ENCODE measurements around the gene ZNF30.
"Not testable (repeated sequence)": the region's sequence is repeated elsewhere in the genome, so short reads cannot be mapped to it uniquely, and the experiment has no call there.

The ZNF30 gene

GRCh38 chr19:34960940-34961679, 34.4 kb downstream of the ZNF30 start:
- no peak for FAIRE-seq

GRCh38 chr19:34961775-34962686, 35.3 kb downstream of the ZNF30 start:
- no peak for FAIRE-seq

- no peak for FAIRE-seq
These were observed 36.2 kb downstream of the ZNF30 start for GRCh38 chr19:34962687-34963572.

DNA sequence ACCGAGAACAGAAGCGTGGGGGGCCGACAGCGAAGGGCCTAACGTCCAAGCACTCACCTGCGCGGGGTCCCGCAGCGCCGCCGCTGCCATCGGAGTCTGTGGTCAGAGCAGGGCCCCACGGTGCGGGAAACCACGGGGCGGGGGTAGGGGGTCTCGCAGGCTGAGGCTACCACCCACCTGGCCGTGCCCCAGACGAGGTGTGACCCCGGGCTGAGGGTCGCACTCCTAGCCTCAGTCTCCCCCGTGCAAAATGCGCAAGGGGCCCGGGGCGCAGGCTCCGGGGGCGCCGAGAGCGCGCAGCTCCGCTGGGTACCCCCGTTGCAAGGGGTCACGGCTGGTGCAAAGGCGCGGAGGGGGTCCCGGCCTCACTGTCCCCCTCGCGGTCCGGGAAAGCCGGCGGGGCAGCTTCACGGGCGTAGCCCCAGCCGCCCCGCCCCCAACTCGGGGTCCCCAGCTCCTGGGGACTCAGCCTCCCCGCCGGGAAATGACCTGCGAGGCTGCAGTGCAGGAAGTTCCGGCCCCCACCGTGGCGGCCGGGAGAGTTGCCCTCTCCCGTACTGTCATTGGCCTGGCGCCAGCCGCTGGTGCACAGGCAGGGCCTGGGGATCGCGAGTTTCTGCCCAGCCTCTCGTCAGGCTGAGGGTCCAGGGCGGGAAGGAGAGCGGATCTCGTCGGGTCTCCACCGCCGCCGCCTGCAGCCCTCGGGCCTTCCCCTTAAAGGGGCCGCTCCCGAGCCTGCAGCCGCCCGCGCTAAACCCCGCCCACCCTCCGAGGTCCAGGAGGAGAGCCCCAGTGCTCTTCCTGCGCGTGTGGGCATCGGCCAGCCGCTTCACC, 37.1 kb downstream of the ZNF30 start, which contains the start of gene ZNF792:
TSS of gene ZNF792 (minus strand) at position 657 of the 834 bp plus-strand sequence. CDS start at position 90, 567 bp downstream.
- FAIRE-seq, result no peak

DNA sequence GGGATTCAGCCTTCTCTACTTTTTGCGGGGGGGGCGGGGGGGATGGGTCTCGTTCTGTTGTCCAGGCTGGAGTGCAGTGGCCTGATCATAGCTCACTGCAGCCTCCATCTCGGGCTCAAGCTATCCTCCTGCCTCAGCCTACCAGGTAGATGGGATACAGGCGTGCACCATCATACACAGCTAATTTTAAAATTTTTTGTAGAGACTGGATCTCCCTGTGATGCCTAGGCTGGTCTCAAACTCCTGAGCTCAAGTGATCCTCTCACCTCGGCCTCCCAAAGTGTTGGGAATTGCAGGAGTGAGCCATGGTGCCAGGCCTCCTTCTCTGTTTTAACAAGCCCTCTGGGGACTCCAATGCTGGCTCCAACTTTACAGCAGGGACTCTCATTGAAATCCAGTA, 37.9 kb downstream of the ZNF30 start:
- FAIRE-seq, result no peak

DNA sequence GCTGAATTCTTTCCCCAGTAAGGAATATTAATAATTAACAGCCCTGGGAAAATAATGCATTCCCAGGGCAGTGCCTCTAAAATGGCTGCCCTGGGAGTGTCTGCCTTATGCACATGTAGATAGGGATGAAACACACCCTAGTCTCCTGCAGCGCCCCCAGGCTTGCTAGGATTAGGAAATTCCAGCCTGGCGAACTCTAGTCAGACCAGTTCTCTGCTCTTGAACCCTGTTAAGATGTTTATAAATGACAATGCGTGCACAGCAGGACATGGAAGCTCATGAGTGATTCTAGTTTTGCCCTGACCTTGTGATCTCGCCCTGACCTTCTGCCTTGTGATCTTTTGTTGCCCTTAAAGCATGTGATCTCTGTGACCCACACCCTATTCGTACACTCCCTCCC, 38.8 kb downstream of the ZNF30 start:
- FAIRE-seq, result not testable (repeated sequence)

DNA sequence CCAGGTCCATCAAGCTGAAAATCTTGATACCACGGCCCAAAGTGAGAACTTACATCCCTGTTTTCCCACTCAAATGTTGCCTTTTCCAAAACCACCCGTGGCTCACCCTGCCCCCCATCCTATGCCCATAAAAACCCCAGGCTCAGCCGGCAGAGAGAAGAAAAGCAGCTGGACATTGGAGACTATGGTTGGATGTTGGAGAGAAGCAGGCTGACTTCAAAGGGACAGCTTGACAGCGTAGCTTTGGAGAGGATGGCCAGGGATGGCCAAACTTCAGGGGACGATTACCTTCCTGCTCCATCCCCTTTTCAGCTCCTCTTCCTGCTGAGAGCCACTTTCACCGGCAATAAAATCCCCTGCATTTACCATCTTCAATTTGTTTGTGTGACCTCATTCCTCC, 40.8 kb downstream of the ZNF30 start:
- FAIRE-seq, result no peak

GRCh38 chr19:34969721-34970120, 43.0 kb downstream of the ZNF30 start:
- no peak for FAIRE-seq

DNA sequence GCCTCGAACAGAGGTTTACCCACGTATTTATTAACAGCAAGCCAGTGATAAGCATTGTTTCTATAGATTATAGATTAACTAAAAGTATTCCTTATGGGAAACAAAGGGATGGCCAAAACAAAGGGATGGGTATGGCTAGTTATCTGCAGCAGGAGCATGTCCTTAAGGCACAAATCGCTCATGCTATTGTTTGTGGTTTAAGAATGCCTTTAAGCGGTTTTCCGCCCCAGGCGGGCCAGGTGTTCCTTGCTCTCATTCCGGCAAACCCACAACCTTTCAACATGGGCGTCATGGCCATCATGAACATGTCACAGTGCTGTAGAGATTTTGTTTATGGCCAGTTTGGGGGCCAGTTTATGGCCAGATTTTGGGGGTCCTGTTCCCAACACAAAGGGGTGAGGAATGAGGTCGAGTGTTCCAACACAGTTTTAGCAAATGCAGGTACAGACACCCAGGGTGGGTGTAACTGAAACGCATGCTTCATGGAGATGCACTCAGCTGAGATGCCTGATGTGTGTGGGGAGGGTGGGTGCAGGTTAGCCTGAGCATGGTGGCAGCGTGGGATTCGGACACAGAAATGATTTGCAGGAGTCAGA, 43.6 kb downstream of the ZNF30 start:
- not testable (repeated sequence) for FAIRE-seq

- no peak for FAIRE-seq
These were observed 45.5 kb downstream of the ZNF30 start for GRCh38 chr19:34972163-34972705.

- no peak for FAIRE-seq
These were observed 47.9 kb downstream of the ZNF30 start for GRCh38 chr19:34974646-34975045.

- FAIRE-seq, result no peak
These were observed 48.4 kb downstream of the ZNF30 start for GRCh38 chr19:34975056-34975455.

- FAIRE-seq, result no peak
These were observed 49.9 kb downstream of the ZNF30 start for GRCh38 chr19:34976611-34977010.

- FAIRE-seq, result no peak
These were observed 53.3 kb downstream of the ZNF30 start for GRCh38 chr19:34979819-34980640.

DNA sequence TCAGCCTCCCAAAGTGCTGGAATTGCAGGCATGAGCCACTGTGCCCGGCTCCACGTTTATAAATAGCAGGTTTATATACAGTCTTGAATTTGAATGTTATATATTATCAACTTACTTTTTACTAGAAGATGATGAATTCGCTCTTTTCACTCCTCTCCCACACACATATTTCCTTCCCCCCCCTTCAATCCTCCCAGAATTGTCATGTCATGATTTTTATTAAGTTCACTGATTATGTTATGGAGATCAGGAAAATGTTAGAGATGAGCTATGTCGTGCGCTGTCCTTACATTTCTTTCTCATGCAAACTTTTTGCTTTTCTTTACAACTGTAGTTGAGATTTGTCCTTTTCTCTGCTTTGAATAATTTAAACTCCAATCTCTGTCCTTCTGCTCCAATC, 55.6 kb downstream of the ZNF30 start:
- no peak for FAIRE-seq

GRCh38 chr19:34983786-34984185, 57.1 kb downstream of the ZNF30 start:
- no peak for FAIRE-seq

- FAIRE-seq, result no peak
These were observed 57.6 kb downstream of the ZNF30 start for GRCh38 chr19:34984287-34984686.

DNA sequence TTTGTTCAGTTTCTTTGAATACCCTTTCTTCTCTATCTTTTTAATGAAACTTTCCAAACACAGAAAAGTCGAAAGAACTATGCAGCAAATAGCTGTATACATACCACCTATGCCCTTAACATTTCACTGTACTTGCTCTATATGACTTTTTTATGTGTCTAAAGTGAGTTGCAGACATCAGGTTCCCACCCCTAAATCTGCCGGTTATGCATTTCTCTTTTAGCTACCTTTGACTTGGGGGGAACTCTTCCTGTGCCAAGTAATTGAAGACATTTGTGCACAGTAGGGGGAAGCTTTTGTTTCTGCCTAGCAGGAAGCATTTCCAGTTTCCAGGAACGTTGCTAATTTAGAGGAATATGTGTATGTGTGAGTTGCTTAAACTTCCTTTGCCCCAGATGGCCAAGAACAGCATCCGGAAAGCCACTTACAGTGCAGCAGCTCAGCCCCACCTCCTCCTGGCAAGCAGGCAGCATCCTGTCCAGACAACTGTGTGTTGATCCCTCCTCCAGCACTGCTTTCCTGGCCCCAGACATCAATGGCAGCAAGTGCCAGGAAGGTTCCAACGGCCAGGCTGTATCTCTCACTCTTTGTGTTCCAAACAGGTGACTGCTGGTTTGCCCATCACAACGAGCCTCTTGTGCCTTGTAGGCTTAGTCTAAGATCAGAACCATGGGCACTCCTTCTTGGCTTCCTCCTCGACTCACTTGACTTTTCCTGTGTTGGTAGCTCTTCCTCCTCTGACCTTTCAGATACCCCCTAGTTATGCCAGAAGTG, 58.7 kb downstream of the ZNF30 start:
- no peak for FAIRE-seq

- no peak for FAIRE-seq
These were observed 61.4 kb downstream of the ZNF30 start for GRCh38 chr19:34988119-34988518.

Measured in colon (tissue), 2 donors.